ENCODE data around the gene GRIN2A. TPM values are rescaled to one million over a fixed set of nuclear protein-coding genes. Genes with fewer than 3 reads are reported as not detected.

GRIN2A gene
- total and polyA plus RNA-seq, 2 experiments from 2014 or later: 0.05 to 1.6 TPM

DNA sequence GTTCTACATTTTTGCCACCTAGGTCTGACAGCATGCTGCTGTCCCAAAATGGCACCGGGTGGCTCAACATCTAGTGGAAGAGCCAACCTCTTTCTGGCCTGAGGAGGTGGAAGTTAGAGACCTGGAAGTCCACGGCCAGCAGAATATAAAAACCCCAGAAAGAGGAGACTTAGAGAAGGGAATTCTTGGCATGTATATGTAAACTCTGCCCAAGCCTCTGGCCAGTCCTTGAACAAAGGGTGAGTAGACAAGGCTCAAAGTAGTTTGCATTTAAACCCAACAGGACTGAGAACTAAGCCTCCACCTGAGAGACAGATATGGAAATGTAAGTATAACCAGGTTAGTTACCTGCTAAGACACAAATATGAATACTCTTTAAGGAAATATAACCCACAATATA is 210.3 kb downstream of the GRIN2A start:
- Histone ChIP-seq H3K79me2 (no peaks in the 10 kb centered on the region), H3K27me3 (no peaks in the 10 kb centered on the region), H4K20me1 (ENCODE audit: insufficient read depth, poor library complexity, severe bottlenecking) (no peaks in the 10 kb centered on the region), H3K4me3 (no peak overlapping the region), H3K4me2 (no peak overlapping the region), H3K9me2 (replicated peaks; ENCODE audit: insufficient read depth) (no peaks in the 10 kb centered on the region), H2AFZ (no peak overlapping the region), H3K9me3 (ENCODE audit: low read depth) (no peaks in the 10 kb centered on the region), H3K4me1 (ENCODE audit: insufficient read depth) (no peaks in the 10 kb centered on the region), H3K27ac (no peak overlapping the region), H3K36me3 (replicated peaks; ENCODE audit: insufficient read depth, low read depth) (no peaks in the 10 kb centered on the region)
- 61% methylated on average over 2 of the region's 2 CpGs for WGBS (ENCODE audit: low lambda C conversion rate, missing lambda C conversion rate)
- DNase-seq (ENCODE audit: low spot score): no peak
- TF ChIP-seq CTCF (IDR thresholded peaks at IDR 0.05; ENCODE audit: poor library complexity) (no peak), EZH2phosphoT487 (IDR thresholded peaks at IDR 0.05; ENCODE audit: low read depth, severe bottlenecking, unreplicated experiment) (no peak), EZH2 (IDR thresholded peaks at IDR 0.05; ENCODE audit: borderline replicate concordance) (no peak)

GRCh38 chr16:9970796-9971195 is 211.4 kb downstream of the GRIN2A start:
- Histone ChIP-seq H2AFZ (no peak overlapping the region), H3K36me3 (replicated peaks; ENCODE audit: insufficient read depth, low read depth) (no peaks in the 10 kb centered on the region), H3K9me3 (ENCODE audit: low read depth) (no peaks in the 10 kb centered on the region), H3K4me2 (no peak overlapping the region), H4K20me1 (ENCODE audit: insufficient read depth, poor library complexity, severe bottlenecking) (no peaks in the 10 kb centered on the region), H3K9me2 (replicated peaks; ENCODE audit: insufficient read depth) (no peaks in the 10 kb centered on the region), H3K4me1 (ENCODE audit: insufficient read depth) (no peaks in the 10 kb centered on the region), H3K79me2 (no peaks in the 10 kb centered on the region), H3K27me3 (no peaks in the 10 kb centered on the region), H3K4me3 (no peak overlapping the region), H3K27ac (no peak overlapping the region)
- WGBS (ENCODE audit: low lambda C conversion rate, missing lambda C conversion rate): 88% methylated on average over 1 of the region's 1 CpG
- no peak for DNase-seq (ENCODE audit: low spot score)
- TF ChIP-seq EZH2phosphoT487 (IDR thresholded peaks at IDR 0.05; ENCODE audit: low read depth, severe bottlenecking, unreplicated experiment) (no peak), CTCF (IDR thresholded peaks at IDR 0.05; ENCODE audit: poor library complexity) (no peak), EZH2 (IDR thresholded peaks at IDR 0.05; ENCODE audit: borderline replicate concordance) (no peak)

- TF ChIP-seq EZH2 (IDR thresholded peaks at IDR 0.05; ENCODE audit: borderline replicate concordance): no peak
- TF ChIP-seq CTCF (IDR thresholded peaks at IDR 0.05; ENCODE audit: poor library complexity): no peak
- TF ChIP-seq EZH2phosphoT487 (IDR thresholded peaks at IDR 0.05; ENCODE audit: low read depth, severe bottlenecking, unreplicated experiment): no peak
- H3K9me3 ChIP-seq (ENCODE audit: low read depth): no peaks in the 10 kb centered on the region
- no peaks in the 10 kb centered on the region for H3K4me1 ChIP-seq (ENCODE audit: insufficient read depth)
- H3K79me2 ChIP-seq: no peaks in the 10 kb centered on the region
- peak overlapping the region; percentile 19 for H3K4me2 ChIP-seq
- no peak overlapping the region for H3K4me3 ChIP-seq
- H3K27me3 ChIP-seq: no peaks in the 10 kb centered on the region
- no peaks in the 10 kb centered on the region for H3K9me2 ChIP-seq (replicated peaks; ENCODE audit: insufficient read depth)
- H3K27ac ChIP-seq: peak overlapping the region; percentile 34
- H2AFZ ChIP-seq: no peak overlapping the region
- 52% methylated on average over 2 of the region's 2 CpGs for WGBS (ENCODE audit: low lambda C conversion rate, missing lambda C conversion rate)
- H3K36me3 ChIP-seq (replicated peaks; ENCODE audit: insufficient read depth, low read depth): no peaks in the 10 kb centered on the region
- no peak for DNase-seq (ENCODE audit: low spot score)
- no peaks in the 10 kb centered on the region for H4K20me1 ChIP-seq (ENCODE audit: insufficient read depth, poor library complexity, severe bottlenecking)
Observed at GRCh38 chr16:9970244-9970643, 212.0 kb downstream of the GRIN2A start.

DNA sequence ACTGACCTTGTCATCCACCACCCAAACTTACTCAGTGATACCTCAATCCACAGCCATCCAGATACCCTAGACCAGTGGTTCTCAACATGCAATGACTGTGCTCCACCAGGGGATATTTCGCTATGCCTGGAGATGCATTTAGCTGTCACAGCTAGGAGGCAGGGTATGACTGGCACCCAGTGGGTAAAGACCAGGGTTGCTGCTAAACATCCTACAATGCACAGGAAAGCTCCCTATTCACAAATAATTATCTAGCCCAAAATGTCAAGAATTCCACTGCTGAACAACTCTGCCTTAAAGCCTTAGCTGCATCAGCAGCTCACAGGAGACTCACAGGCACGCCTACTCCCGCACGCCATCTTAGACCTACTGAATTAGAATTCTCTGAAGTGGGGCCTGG is 212.6 kb downstream of the GRIN2A start:
- Histone ChIP-seq H3K4me1 (ENCODE audit: insufficient read depth) (no peaks in the 10 kb centered on the region), H3K27ac (peak overlapping the region; percentile 34), H4K20me1 (ENCODE audit: insufficient read depth, poor library complexity, severe bottlenecking) (no peaks in the 10 kb centered on the region), H3K4me3 (no peak overlapping the region), H3K27me3 (no peaks in the 10 kb centered on the region), H3K79me2 (no peaks in the 10 kb centered on the region), H3K4me2 (peak overlapping the region; percentile 19), H3K36me3 (replicated peaks; ENCODE audit: insufficient read depth, low read depth) (no peaks in the 10 kb centered on the region), H3K9me3 (ENCODE audit: low read depth) (no peaks in the 10 kb centered on the region), H2AFZ (no peak overlapping the region), H3K9me2 (replicated peaks; ENCODE audit: insufficient read depth) (no peaks in the 10 kb centered on the region)
- no peak for TF ChIP-seq EZH2 (IDR thresholded peaks at IDR 0.05; ENCODE audit: borderline replicate concordance)
- TF ChIP-seq EZH2phosphoT487 (IDR thresholded peaks at IDR 0.05; ENCODE audit: low read depth, severe bottlenecking, unreplicated experiment): no peak
- TF ChIP-seq CTCF (IDR thresholded peaks at IDR 0.05; ENCODE audit: poor library complexity): no peak
- no peak for DNase-seq (ENCODE audit: low spot score)
- WGBS (ENCODE audit: low lambda C conversion rate, missing lambda C conversion rate): 98% methylated on average over 4 of the region's 4 CpGs

Data from hepatocyte (in vitro differentiated cells).